Tongue (tissue), 1 donor: ENCODE measurements around the gene CD8A. TPM values are rescaled to one million over a fixed set of nuclear protein-coding genes. Genes with fewer than 3 reads are reported as not detected.

ENCODE experiments used
- total RNA-seq: library from RNA; depleted of rRNA; stranded (reverse); fragments of >200 nt; gene quantifications from one replicate; pipeline ENCODE4 v1.2.3, GENCODE V29; 2014

The CD8A gene
- total RNA-seq, 1 donor from 2014 or later: 0.72 TPM

Other genes with a start within 250 kb of the CD8A start
- 95.5 TPM for gene CHMP3, start 227.5 kb downstream of the CD8A start, total RNA-seq
- 39.0 TPM for gene RNF103, start 167.0 kb downstream of the CD8A start, total RNA-seq
- gene RMND5A, start 70.6 kb downstream of the CD8A start, total RNA-seq: 76.5 TPM
- gene CD8B, start 71.0 kb upstream of the CD8A start, total RNA-seq: 1.0 TPM
- gene RGPD1, start 151.2 kb upstream of the CD8A start, total RNA-seq: 5.9 TPM
- 12.5 TPM for gene PLGLB1, start 230.9 kb upstream of the CD8A start, total RNA-seq